PFSK-1 (cell line): ENCODE measurements around the gene FJX1.

Experiments used
- POLR2AphosphoS5 ChIP-seq: IDR thresholded peaks from 2 replicates; pipeline ENCODE4 v1.6.1; 2012; ENCODE audit warnings: low read depth, mild to moderate bottlenecking, control low read depth, low read length, moderate library complexity
- SIN3A ChIP-seq: IDR thresholded peaks from 2 replicates; pipeline ENCODE4 v1.6.1; 2012; ENCODE audit warnings: mild to moderate bottlenecking, low read length, moderate library complexity, borderline replicate concordance; ENCODE audit not compliant: insufficient read depth
- TAF1 ChIP-seq: IDR thresholded peaks from 2 replicates; pipeline ENCODE4 v1.6.1; 2012; ENCODE audit warnings: low read length, control low read depth, borderline replicate concordance; ENCODE audit not compliant: insufficient read depth
- TF ChIP-seq, protein P1 (sequence below), 2 experiments: IDR thresholded peaks; 2 replicates each; pipeline versions ENCODE4 v1.6.1 to v1.8.0; 2011 to 2012; ENCODE audit warnings: low read depth in 2 of 2, low read length in 2 of 2, control low read depth in 1 of 2, inconsistent platforms in 1 of 2, mild to moderate bottlenecking in 1 of 2, moderate library complexity in 1 of 2; ENCODE audit not compliant: insufficient read depth in 1 of 2

- TF ChIP-seq POLR2AphosphoS5 (no peak), SIN3A (no peak), TAF1 (no peak)
- TF ChIP-seq, protein P1, sequence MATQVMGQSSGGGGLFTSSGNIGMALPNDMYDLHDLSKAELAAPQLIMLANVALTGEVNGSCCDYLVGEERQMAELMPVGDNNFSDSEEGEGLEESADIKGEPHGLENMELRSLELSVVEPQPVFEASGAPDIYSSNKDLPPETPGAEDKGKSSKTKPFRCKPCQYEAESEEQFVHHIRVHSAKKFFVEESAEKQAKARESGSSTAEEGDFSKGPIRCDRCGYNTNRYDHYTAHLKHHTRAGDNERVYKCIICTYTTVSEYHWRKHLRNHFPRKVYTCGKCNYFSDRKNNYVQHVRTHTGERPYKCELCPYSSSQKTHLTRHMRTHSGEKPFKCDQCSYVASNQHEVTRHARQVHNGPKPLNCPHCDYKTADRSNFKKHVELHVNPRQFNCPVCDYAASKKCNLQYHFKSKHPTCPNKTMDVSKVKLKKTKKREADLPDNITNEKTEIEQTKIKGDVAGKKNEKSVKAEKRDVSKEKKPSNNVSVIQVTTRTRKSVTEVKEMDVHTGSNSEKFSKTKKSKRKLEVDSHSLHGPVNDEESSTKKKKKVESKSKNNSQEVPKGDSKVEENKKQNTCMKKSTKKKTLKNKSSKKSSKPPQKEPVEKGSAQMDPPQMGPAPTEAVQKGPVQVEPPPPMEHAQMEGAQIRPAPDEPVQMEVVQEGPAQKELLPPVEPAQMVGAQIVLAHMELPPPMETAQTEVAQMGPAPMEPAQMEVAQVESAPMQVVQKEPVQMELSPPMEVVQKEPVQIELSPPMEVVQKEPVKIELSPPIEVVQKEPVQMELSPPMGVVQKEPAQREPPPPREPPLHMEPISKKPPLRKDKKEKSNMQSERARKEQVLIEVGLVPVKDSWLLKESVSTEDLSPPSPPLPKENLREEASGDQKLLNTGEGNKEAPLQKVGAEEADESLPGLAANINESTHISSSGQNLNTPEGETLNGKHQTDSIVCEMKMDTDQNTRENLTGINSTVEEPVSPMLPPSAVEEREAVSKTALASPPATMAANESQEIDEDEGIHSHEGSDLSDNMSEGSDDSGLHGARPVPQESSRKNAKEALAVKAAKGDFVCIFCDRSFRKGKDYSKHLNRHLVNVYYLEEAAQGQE (IDR thresholded peaks at IDR 0.05; ENCODE audit: insufficient read depth in 1 of 2, low read depth in 2 of 2, low read length in 2 of 2) = no peak
Observed at GRCh38 chr11:35654711-35655110, 36.5 kb downstream of the FJX1 start.
